ENCODE data around the gene NRP2. TPM values are rescaled to one million over a fixed set of nuclear protein-coding genes. Genes with fewer than 3 reads are reported as not detected.

Gene NRP2
- total RNA-seq, 2 donors from 2014 or later: 9.7 to 21.0 TPM

DNA sequence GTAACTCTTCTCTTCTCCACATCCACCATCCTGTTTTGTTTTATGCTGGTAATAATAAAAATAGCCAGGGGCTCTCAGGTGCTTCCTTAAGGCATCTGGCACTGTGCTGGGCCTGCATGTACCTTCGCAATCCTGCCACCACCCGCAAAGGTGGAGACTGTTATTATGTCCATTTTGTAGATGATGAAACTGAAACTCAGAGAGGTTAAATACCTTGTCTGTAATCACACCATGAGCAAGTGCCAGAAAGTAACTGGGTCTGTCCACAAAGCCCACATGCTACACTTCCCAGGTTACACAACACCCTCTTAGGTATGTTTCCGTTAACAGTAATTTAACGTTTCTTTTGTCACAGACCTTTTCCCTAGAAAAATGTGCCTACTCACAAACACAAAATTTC lies 27.0 kb downstream of the NRP2 start:
- no peaks in the 10 kb centered on the region for H3K9me3 ChIP-seq
- no peaks in the 10 kb centered on the region for H3K27me3 ChIP-seq (replicated peaks; ENCODE audit: insufficient read depth)
- 91% methylated on average over 4 of the region's 4 CpGs for WGBS
- no peak overlapping the region for H3K4me3 ChIP-seq
- intact Hi-C loops (cut with DNase I): no loop called here
- no peaks in the 10 kb centered on the region for H3K36me3 ChIP-seq
- no peak for TF ChIP-seq POLR2AphosphoS5 (IDR thresholded peaks at IDR 0.05)
- no peak for TF ChIP-seq POLR2A (IDR thresholded peaks at IDR 0.05)
- TF ChIP-seq, protein P1, sequence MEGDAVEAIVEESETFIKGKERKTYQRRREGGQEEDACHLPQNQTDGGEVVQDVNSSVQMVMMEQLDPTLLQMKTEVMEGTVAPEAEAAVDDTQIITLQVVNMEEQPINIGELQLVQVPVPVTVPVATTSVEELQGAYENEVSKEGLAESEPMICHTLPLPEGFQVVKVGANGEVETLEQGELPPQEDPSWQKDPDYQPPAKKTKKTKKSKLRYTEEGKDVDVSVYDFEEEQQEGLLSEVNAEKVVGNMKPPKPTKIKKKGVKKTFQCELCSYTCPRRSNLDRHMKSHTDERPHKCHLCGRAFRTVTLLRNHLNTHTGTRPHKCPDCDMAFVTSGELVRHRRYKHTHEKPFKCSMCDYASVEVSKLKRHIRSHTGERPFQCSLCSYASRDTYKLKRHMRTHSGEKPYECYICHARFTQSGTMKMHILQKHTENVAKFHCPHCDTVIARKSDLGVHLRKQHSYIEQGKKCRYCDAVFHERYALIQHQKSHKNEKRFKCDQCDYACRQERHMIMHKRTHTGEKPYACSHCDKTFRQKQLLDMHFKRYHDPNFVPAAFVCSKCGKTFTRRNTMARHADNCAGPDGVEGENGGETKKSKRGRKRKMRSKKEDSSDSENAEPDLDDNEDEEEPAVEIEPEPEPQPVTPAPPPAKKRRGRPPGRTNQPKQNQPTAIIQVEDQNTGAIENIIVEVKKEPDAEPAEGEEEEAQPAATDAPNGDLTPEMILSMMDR (IDR thresholded peaks at IDR 0.05): no peak
- no peak for DNase-seq (ENCODE audit: low spot score)
- no peak overlapping the region for H3K27ac ChIP-seq
- H3K4me1 ChIP-seq (replicated peaks): no peaks in the 10 kb centered on the region

GRCh38 chr2:205712508-205712907 lies 30.2 kb downstream of the NRP2 start:
- no peaks in the 10 kb centered on the region for H3K36me3 ChIP-seq
- TF ChIP-seq POLR2A (IDR thresholded peaks at IDR 0.05): no peak
- H3K27me3 ChIP-seq (replicated peaks; ENCODE audit: insufficient read depth): no peaks in the 10 kb centered on the region
- H3K9me3 ChIP-seq: no peaks in the 10 kb centered on the region
- 48% methylated on average over 1 of the region's 1 CpG for WGBS
- no peak overlapping the region for H3K4me3 ChIP-seq
- DNase-seq (ENCODE audit: low spot score): no peak
- intact Hi-C loops (cut with DNase I): no loop called here
- H3K4me1 ChIP-seq (replicated peaks): no peaks in the 10 kb centered on the region
- no peak overlapping the region for H3K27ac ChIP-seq

DNA sequence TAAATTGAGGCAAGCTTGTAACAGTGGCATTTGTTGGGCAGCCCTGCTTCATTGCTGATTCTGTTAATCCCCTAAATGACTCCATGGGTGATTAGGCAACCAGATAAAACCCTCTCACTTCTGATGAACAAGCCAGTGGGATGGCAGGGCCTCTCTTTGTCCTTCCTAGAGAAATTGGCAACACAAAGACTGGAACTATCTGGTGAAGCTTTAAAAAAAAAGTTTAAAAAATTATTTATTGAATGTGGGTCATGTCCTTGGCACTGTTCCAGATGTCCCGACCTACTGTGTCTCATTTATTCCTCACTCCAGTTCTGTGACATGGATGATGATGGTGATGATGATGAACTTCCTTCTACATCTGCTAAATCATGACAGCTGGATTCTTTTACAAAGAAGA lies 30.8 kb downstream of the NRP2 start:
- H3K9me3 ChIP-seq: no peaks in the 10 kb centered on the region
- DNase-seq (ENCODE audit: low spot score): no peak
- H3K36me3 ChIP-seq: no peaks in the 10 kb centered on the region
- H3K4me1 ChIP-seq (replicated peaks): no peaks in the 10 kb centered on the region
- TF ChIP-seq, protein P1 (IDR thresholded peaks at IDR 0.05): no peak
- no peak for TF ChIP-seq POLR2A (IDR thresholded peaks at IDR 0.05)
- TF ChIP-seq POLR2AphosphoS5 (IDR thresholded peaks at IDR 0.05): no peak
- no peak overlapping the region for H3K4me3 ChIP-seq
- WGBS: 21% methylated on average over 1 of the region's 1 CpG
- no peak overlapping the region for H3K27ac ChIP-seq
- no peaks in the 10 kb centered on the region for H3K27me3 ChIP-seq (replicated peaks; ENCODE audit: insufficient read depth)
- intact Hi-C loops (cut with DNase I): no loop called here

- WGBS: 64% methylated on average over 5 of the region's 5 CpGs
- Histone ChIP-seq H3K36me3 (no peaks in the 10 kb centered on the region), H3K4me1 (replicated peaks) (no peaks in the 10 kb centered on the region), H3K9me3 (no peaks in the 10 kb centered on the region), H3K4me3 (no peak overlapping the region), H3K27ac (peak overlapping the region in 1 of 2 donors; percentile 45), H3K27me3 (replicated peaks; ENCODE audit: insufficient read depth) (no peaks in the 10 kb centered on the region)
- TF ChIP-seq POLR2A (IDR thresholded peaks at IDR 0.05) (no peak), POLR2AphosphoS5 (IDR thresholded peaks at IDR 0.05) (no peak)
- TF ChIP-seq, protein P1 (IDR thresholded peaks at IDR 0.05): no peak
- intact Hi-C loops (cut with DNase I): no loop called here
- DNase-seq (ENCODE audit: low spot score): no peak
Observed at GRCh38 chr2:205714058-205714776, 31.9 kb downstream of the NRP2 start.

DNA sequence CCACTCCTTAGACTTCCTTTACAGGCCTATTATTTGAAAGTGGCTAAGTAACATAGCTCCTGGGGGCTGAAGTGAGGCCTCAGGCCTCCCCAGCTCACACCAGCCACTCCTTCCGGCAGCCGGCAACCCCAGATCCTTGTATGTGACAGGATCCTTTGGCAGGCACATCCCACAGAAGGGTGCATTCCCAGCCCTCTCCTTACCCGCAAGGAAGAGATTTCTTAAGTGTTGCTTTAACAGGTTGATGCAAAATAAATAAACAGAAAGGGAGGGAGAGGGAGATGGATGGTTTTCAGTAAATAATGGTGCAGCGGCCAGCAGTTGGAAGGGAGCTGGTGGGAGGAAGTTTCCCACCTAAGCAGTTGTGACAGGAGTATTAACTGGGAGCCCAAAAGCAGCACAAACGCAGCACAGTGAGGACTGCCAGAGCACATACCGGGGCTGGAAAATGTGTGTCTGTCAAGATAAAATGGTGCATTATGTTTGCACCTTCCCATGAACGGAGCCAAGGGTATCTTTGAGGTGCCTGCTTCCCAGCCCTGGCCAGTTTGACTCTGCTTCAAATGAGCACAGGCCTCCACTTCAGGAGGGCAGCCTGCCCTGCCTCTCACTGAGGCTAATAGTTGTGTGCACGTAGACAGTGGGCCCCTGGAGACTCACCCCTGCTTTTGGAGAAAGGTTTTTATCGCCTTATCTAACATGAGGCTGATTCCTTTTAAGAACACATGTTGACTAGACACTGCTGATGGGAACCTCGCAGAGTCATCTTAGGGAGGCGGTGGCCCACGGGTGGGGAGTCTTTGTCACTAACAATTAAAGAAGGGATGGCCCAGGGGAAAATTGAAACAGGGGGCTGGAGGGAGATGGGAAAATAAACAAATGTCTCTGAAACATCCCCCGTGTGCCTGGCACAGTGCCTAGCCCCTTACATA lies 32.8 kb downstream of the NRP2 start:
- Histone ChIP-seq H3K36me3 (no peaks in the 10 kb centered on the region), H3K4me1 (replicated peaks) (no peaks in the 10 kb centered on the region), H3K27me3 (replicated peaks; ENCODE audit: insufficient read depth) (no peaks in the 10 kb centered on the region), H3K9me3 (no peaks in the 10 kb centered on the region), H3K27ac (peak overlapping the region in 1 of 2 donors; percentile 45), H3K4me3 (no peak overlapping the region)
- intact Hi-C loops (cut with DNase I): no loop called here
- DNase-seq (ENCODE audit: low spot score): no peak
- no peak for TF ChIP-seq POLR2A (IDR thresholded peaks at IDR 0.05)
- TF ChIP-seq POLR2AphosphoS5 (IDR thresholded peaks at IDR 0.05): no peak
- TF ChIP-seq, protein P1 (IDR thresholded peaks at IDR 0.05): no peak
- 59% methylated on average over 13 of the region's 13 CpGs for WGBS

All from prostate gland (tissue), 2 donors.